ENCODE data around the gene STIMATE.

STIMATE gene

DNA sequence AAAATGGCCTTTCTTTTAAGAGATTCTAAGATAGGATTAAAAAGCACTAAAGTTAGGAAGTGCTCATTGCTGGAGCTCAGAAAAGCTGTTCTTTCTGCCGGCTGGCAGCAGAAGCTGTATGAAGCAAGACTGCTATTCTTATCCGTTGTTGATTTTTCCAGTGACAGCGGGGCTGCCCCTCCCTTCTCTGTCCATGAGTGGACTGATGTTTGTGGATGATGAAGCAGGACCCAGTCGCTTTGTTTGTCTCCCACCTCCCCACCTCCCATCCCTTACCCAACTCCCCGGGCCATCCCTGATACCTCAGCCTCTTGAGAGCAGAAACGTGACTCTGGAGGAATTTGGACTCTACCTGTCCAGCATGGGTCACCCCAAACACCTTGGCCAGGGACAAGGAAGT, 52.2 kb downstream of the STIMATE start:
- no peak overlapping the region for H3K4me3 ChIP-seq (ENCODE audit: low read depth, low read length)
- TF ChIP-seq, protein P1, sequence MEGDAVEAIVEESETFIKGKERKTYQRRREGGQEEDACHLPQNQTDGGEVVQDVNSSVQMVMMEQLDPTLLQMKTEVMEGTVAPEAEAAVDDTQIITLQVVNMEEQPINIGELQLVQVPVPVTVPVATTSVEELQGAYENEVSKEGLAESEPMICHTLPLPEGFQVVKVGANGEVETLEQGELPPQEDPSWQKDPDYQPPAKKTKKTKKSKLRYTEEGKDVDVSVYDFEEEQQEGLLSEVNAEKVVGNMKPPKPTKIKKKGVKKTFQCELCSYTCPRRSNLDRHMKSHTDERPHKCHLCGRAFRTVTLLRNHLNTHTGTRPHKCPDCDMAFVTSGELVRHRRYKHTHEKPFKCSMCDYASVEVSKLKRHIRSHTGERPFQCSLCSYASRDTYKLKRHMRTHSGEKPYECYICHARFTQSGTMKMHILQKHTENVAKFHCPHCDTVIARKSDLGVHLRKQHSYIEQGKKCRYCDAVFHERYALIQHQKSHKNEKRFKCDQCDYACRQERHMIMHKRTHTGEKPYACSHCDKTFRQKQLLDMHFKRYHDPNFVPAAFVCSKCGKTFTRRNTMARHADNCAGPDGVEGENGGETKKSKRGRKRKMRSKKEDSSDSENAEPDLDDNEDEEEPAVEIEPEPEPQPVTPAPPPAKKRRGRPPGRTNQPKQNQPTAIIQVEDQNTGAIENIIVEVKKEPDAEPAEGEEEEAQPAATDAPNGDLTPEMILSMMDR (IDR thresholded peaks at IDR 0.05; ENCODE audit: insufficient read depth, low read depth, low read length, missing control alignments) = no peak
- no peak for DNase-seq (ENCODE audit: low read depth)

DNA sequence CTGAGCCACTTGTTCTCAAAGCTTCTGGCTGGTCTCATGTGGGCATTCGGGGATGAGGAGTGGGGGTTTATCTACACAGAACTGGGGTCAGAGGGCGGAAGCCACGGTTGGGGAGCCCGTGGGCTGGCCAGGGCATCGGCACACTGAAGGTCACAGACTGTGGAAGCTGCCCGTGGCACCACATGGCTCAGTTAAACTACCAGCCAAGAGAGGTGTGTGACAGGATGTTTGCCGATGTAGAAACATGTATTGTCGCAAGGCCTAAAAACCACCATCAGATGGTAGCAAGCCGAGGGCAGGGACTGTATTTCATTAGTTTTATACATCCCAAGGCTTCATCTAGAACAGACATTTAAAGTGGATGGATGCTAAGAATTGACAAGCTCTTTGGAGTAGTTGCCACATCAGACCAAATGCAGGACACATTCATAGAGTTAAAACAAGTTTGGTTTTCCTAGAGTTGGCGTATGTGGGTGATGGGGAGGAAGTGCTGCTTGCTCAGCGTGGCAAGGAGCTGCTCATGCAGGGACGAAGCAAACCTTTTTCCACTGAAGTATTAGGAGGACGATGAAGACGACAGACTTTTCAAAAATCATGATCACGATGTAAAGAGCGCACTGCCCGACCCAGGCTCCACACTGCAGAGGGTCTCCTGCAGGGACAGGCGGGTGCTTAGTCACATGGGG, 52.9 kb downstream of the STIMATE start:
- TF ChIP-seq, protein P1 (IDR thresholded peaks at IDR 0.05; ENCODE audit: insufficient read depth, low read depth, low read length, missing control alignments) = no peak
- no peak overlapping the region for H3K4me3 ChIP-seq (ENCODE audit: low read depth, low read length)
- DNase-seq (ENCODE audit: low read depth) = no peak

DNA sequence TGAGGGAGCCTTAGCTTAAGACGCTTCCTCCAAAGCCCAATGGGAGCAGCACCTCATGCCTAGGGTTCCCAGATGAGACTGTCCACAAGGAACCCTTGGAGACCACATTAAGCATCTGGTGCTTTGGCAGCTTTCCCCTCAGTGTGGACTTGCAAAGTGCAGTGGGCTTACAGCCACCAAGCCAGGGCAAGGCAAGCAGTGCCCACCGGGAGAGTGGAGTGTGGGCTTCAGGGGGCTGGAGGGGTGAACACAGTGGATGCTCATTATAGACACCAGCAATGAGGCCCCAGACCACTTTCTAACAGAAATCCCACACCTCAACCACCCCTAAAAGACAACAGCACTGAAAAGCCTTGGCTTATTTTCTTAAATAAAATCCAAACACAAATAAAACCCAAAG, 53.5 kb downstream of the STIMATE start:
- H3K4me3 ChIP-seq (ENCODE audit: low read depth, low read length) = no peak overlapping the region
- TF ChIP-seq, protein P1 (IDR thresholded peaks at IDR 0.05; ENCODE audit: insufficient read depth, low read depth, low read length, missing control alignments) = no peak
- no peak for DNase-seq (ENCODE audit: low read depth)

DNA sequence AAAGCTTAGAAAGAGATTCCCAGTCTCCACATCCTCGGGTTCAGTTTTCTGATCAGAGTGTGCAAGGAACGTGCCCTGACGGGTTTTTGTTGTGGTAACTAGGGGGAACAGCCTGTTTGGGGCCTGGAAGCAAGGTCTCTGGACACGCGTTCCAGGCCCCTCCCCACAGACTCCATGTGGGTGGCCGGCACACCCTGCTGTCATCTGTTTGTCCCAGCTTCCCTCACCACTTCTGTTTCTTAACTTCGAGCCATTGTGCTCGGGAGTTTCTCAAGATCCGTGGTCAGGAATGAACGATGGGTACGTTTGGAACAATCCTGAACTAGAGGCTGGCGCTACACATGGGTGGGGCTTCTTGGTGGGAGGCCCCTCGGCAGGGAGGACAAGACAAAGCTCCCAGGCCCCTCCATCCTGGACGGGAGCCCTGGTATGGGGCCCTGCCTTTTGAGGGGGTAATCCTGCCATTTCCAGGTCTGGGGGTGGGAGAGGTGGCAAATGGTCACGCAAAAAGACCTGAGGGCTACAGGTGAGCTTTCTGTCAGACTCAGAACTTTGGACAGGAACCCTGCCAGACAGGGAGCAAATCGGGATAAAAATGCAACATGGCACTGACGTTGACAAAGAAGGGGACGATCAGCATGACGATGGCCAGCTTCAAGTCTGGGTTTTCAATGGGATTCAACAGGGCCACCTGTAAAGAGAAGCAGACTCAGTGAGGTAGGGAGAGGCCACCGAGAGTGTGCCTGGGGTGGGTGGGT, 54.1 kb downstream of the STIMATE start:
- H3K4me3 ChIP-seq (ENCODE audit: low read depth, low read length) = no peak overlapping the region
- TF ChIP-seq, protein P1 (IDR thresholded peaks at IDR 0.05; ENCODE audit: insufficient read depth, low read depth, low read length, missing control alignments) = no peak
- no peak for DNase-seq (ENCODE audit: low read depth)

DNA sequence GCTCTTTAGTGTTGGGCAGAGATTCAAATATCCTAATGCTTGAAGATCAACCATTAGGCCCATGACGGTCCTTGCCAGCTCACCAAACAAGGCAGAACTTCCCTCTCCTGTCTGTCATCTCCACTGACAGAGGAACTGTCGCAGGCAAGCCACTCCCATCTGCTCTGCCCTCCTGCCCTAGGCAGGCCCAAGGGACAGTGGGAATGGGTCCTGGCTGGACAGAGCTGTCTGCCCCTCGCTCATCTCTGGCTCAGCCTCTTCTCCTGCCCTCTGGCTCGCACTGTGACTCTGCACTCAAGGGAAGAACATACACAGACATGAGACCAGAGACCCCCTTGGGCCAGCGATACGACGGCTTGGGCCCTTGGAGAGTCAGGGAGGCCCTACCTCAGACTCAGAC, 54.9 kb downstream of the STIMATE start:
- no peak for DNase-seq (ENCODE audit: low read depth)
- no peak overlapping the region for H3K4me3 ChIP-seq (ENCODE audit: low read depth, low read length)
- TF ChIP-seq, protein P1 (IDR thresholded peaks at IDR 0.05; ENCODE audit: insufficient read depth, low read depth, low read length, missing control alignments) = no peak

DNA sequence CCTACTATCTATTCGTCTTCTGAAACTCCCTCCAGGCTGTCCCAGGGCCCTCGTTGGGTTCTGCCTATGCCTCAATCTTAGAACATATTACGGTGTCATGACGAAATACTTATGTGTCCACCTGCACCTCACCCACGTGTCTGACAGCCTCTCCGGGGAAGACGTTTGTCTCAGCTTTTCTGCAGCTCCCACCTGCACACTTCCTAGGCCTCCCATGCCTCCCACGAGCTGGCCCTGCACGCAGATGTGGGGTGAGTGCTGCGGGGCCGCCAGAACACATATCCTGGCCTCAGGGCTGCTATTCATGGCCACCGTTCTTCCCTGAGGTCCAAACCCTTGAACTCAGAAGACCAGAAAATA, 55.4 kb downstream of the STIMATE start:
- DNase-seq (ENCODE audit: low read depth) = no peak
- no peak overlapping the region for H3K4me3 ChIP-seq (ENCODE audit: low read depth, low read length)
- TF ChIP-seq, protein P1 (IDR thresholded peaks at IDR 0.05; ENCODE audit: insufficient read depth, low read depth, low read length, missing control alignments) = no peak

All from GM12865 (cell line).